CD4-positive, alpha-beta memory T cell (primary cell): ENCODE results near the gene PDC. TPM values are rescaled to one million over a fixed set of nuclear protein-coding genes. Genes with fewer than 3 reads are reported as not detected.
"Not testable (repeated sequence)": the region's sequence is repeated elsewhere in the genome, so short reads cannot be mapped to it uniquely, and the experiment has no call there.

Source experiments
- CTCF ChIA-PET: fragments of 350-600 bp; sonication (Branson Sonifier 250); formaldehyde crosslinking; loops from one replicate; lab custom pipeline; 2021; ENCODE audit warnings: inconsistent platforms; ENCODE audit not compliant: partially characterized antibody; lab: Charles Lee
- POLR2A ChIA-PET: fragments of 350-600 bp; sonication (Branson Sonifier 250); formaldehyde crosslinking; loops from one replicate; lab custom pipeline; 2021; ENCODE audit not compliant: partially characterized antibody; lab: Charles Lee
- DNase-seq, 5 donors: peaks; one replicate each; pipeline versions ENCODE4 v3.0.0 to v3.0.0-alpha.2; 2020 to 2022; ENCODE audit warnings: mixed read lengths in 1 of 5
- H3K27ac ChIP-seq: one replicate; pipeline ENCODE4 v1.7.0; 2013; ENCODE audit warnings: low read depth, low read length
- H3K27me3 ChIP-seq: 2 replicates; pipeline ENCODE4 v1.7.0; 2013; ENCODE audit warnings: mild to moderate bottlenecking, low read length, moderate library complexity; ENCODE audit not compliant: insufficient read depth
- H3K36me3 ChIP-seq: 2 replicates; pipeline ENCODE4 v1.7.0; 2013; ENCODE audit warnings: mild to moderate bottlenecking, low read length, moderate library complexity; ENCODE audit not compliant: insufficient read depth
- H3K4me1 ChIP-seq: 2 replicates; pipeline ENCODE4 v1.7.0; 2013; ENCODE audit warnings: mild to moderate bottlenecking, low read length, moderate library complexity; ENCODE audit not compliant: insufficient read depth
- H3K4me3 ChIP-seq, 2 donors: one replicate each; pipeline ENCODE4 v1.7.0; 2013; ENCODE audit warnings: low read length in 2 of 2, mild to moderate bottlenecking in 1 of 2
- H3K9me3 ChIP-seq, 2 donors: one replicate each; pipeline ENCODE4 v1.7.0; 2013; ENCODE audit warnings: low read length in 2 of 2, control low read depth in 1 of 2; ENCODE audit not compliant: control insufficient read depth in 1 of 2
- H3K27ac Mint-ChIP-seq, 7 donors: one replicate each; pipeline ENCODE4 v1.8.0; 2020 to 2021; ENCODE audit warnings: mixed read lengths in 7 of 7, mild to moderate bottlenecking in 6 of 7, inconsistent platforms in 3 of 7, moderate library complexity in 3 of 7
- H3K27me3 Mint-ChIP-seq, 2 donors: one replicate each; pipeline ENCODE4 v1.8.0; 2020 to 2021; ENCODE audit warnings: mixed read lengths in 2 of 2
- H3K36me3 Mint-ChIP-seq, 2 donors: one replicate each; pipeline ENCODE4 v1.8.0; 2020 to 2021; ENCODE audit warnings: mixed read lengths in 2 of 2, inconsistent platforms in 1 of 2, mild to moderate bottlenecking in 1 of 2
- H3K4me1 Mint-ChIP-seq, 4 donors: one replicate each; pipeline ENCODE4 v1.8.0; 2020 to 2021; ENCODE audit warnings: mixed read lengths in 4 of 4, mild to moderate bottlenecking in 1 of 4
- H3K4me3 Mint-ChIP-seq, 8 donors: one replicate each; pipeline ENCODE4 v1.8.0; 2020 to 2021; ENCODE audit warnings: mixed read lengths in 8 of 8, mild to moderate bottlenecking in 7 of 8, moderate library complexity in 6 of 8, inconsistent platforms in 3 of 8
- H3K9me3 Mint-ChIP-seq, 8 donors: one replicate each; pipeline ENCODE4 v1.8.0; 2020 to 2021; ENCODE audit warnings: mixed read lengths in 8 of 8, mild to moderate bottlenecking in 5 of 8, inconsistent platforms in 3 of 8, moderate library complexity in 1 of 8
- intact Hi-C: fragments of 100-400 bp; cut with micrococcal nuclease; formaldehyde crosslinking; loops from one replicate; pipeline ENCODE4 v1.15.1; 2023
- polyA plus RNA-seq, 2 donors: library from polyadenylated mRNA; unstranded; fragments of 300-500 nt; fragmentation: Illumina TruSeq; gene quantifications; one replicate each; pipeline ENCODE4 v1.2.3, GENCODE V29; 2021
- total RNA-seq, 2 experiments: library from RNA; stranded (reverse); gene quantifications; one replicate each; pipeline ENCODE4 v1.2.3, GENCODE V29; 2021

PDC gene
- total and polyA plus RNA-seq, 4 experiments from 2014 or later, result not detected

DNA sequence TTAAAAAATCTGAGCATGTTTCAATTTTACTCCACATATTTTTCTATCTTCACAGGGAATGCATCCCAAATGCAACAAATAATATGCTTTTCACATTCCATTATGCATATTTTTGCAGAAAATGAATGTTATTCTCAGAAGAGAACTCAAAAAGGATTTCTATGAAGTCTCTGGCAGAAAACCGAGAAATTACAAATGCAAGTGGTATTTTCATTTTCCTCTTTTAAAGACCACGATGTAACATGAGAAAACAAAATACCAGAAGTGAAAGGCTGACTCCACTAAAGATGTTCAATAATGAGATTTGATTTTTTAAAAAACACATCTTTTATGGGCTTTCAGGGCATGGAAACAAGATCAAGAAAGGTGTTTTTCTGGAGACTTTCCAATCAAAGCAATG, 5.0 kb upstream of the PDC start:
- no peak overlapping the region for H3K27ac Mint-ChIP-seq
- H3K27ac ChIP-seq, result no peak overlapping the region
- H3K36me3 ChIP-seq, result no peaks in the 10 kb centered on the region
- H3K27me3 Mint-ChIP-seq, result peaks cover 2 to 3% of the 10 kb centered on the region in 2 donors
- H3K4me3 Mint-ChIP-seq, result no peak overlapping the region
- POLR2A ChIA-PET, result no interaction called here
- H3K4me1 Mint-ChIP-seq, result no peaks in the 10 kb centered on the region
- no peaks in the 10 kb centered on the region for H3K9me3 Mint-ChIP-seq
- no peaks in the 10 kb centered on the region for H3K9me3 ChIP-seq
- H3K27me3 ChIP-seq, result no peaks in the 10 kb centered on the region
- CTCF ChIA-PET, result no interaction called here
- no peak for DNase-seq
- H3K36me3 Mint-ChIP-seq, result no peaks in the 10 kb centered on the region
- intact Hi-C loops, result no loop called here
- no peaks in the 10 kb centered on the region for H3K4me1 ChIP-seq
- H3K4me3 ChIP-seq, result no peak overlapping the region

DNA sequence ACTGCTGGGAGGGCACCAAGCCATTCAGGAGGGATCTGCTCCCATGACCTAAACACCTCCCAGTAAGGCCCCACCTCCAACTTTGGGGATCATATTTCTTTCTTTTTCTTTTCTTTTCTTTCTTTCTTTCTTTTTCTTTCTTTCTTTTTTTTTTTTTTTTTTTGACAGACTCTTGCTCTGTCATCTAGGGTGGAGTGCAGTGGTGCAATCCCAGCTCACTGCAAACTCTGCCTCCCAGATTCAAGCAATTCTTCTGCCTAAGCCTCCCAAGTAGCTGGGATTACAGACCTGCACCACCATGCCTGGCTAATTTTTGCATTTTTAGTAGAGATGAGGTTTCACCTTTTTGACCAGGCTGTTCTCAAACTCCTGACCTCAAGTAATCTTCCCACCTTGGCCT, 4.6 kb upstream of the PDC start:
- H3K36me3 ChIP-seq, CTCF ChIA-PET, H3K27ac ChIP-seq, H3K9me3 Mint-ChIP-seq, intact Hi-C loops, H3K36me3 Mint-ChIP-seq, H3K4me3 Mint-ChIP-seq, H3K4me3 ChIP-seq, POLR2A ChIA-PET, H3K27me3 ChIP-seq, H3K4me1 Mint-ChIP-seq, H3K27ac Mint-ChIP-seq, DNase-seq, H3K4me1 ChIP-seq, H3K9me3 ChIP-seq, H3K27me3 Mint-ChIP-seq: not testable (repeated sequence)

DNA sequence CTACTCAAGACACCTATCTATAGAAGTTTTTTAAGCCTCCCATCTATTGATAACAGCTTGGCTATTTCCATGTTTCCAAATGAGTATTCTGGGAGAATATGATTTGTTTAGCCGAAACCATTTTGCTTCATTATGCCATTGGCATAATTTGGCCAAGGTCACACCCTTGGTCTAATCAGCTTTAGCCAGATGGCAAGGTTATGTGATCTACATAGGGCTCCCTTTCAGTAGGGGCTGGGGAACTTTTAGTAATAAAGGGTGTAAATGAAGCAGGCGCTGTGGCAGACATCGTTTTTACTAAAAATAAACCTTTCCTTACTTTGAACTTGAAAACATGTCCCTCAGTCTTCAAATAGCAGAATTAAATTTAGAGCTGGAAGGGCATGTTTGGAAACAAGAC, 3.0 kb upstream of the PDC start:
- ChIA-PET POLR2A (no interaction called here), CTCF (no interaction called here)
- H3K4me1 ChIP-seq, result no peaks in the 10 kb centered on the region
- H3K36me3 Mint-ChIP-seq, result no peaks in the 10 kb centered on the region
- DNase-seq, result no peak
- H3K27ac ChIP-seq, result no peak overlapping the region
- intact Hi-C loops, result no loop called here
- H3K27ac Mint-ChIP-seq, result no peak overlapping the region
- no peaks in the 10 kb centered on the region for H3K27me3 ChIP-seq
- no peaks in the 10 kb centered on the region for H3K9me3 Mint-ChIP-seq
- no peaks in the 10 kb centered on the region for H3K36me3 ChIP-seq
- H3K27me3 Mint-ChIP-seq, result peaks cover 2 to 3% of the 10 kb centered on the region in 2 donors
- H3K4me1 Mint-ChIP-seq, result no peaks in the 10 kb centered on the region
- no peak overlapping the region for H3K4me3 Mint-ChIP-seq
- no peaks in the 10 kb centered on the region for H3K9me3 ChIP-seq
- no peak overlapping the region for H3K4me3 ChIP-seq

DNA sequence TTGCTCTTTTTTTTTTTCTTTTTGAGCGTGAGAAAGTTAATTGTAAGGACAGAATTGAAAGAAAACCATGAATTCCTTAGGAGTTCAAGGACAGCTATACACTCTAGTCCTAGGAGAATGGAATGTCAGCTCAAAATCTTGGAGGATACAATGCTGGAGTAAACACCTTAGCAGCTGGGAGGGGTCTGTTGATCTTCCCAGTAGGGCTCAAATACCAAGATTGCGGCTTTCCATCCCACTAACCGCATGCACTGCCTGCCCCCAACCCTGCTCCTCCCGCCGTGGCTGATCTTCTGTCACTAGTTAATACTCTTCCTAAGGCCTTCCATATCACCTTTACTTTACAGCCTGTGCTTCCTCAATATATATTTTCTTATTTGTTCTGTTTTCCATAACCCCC, 2.6 kb upstream of the PDC start:
- intact Hi-C loops, result no loop called here
- peaks cover 2 to 3% of the 10 kb centered on the region in 2 donors for H3K27me3 Mint-ChIP-seq
- Histone ChIP-seq H3K4me3 (no peak overlapping the region), H3K27ac (no peak overlapping the region), H3K9me3 (no peaks in the 10 kb centered on the region), H3K27me3 (no peaks in the 10 kb centered on the region), H3K36me3 (no peaks in the 10 kb centered on the region), H3K4me1 (no peaks in the 10 kb centered on the region)
- ChIA-PET POLR2A (no interaction called here), CTCF (no interaction called here)
- no peaks in the 10 kb centered on the region for H3K36me3 Mint-ChIP-seq
- no peak overlapping the region for H3K27ac Mint-ChIP-seq
- no peaks in the 10 kb centered on the region for H3K4me1 Mint-ChIP-seq
- DNase-seq, result no peak
- no peaks in the 10 kb centered on the region for H3K9me3 Mint-ChIP-seq
- H3K4me3 Mint-ChIP-seq, result no peak overlapping the region

DNA sequence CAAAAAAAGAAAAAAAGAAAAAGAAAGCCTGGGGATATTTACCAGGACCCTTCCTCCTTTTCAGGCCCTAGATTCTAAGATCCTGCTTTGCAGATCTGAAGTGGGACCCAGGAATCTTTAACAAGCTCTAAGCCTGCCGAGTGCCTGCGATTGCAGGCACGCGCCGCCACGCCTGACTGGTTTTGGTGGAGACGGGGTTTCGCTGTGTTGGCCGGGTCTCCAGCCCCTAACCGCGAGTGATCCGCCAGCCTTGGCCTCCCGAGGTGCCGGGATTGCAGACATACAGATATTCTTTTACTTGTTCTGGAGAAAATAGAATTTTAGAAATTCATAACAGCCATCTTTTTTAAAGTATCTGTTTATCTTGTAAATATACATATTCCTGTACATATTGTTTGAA, 1.8 kb downstream of the PDC start:
- H3K27me3 ChIP-seq, H3K4me1 ChIP-seq, H3K4me1 Mint-ChIP-seq, H3K36me3 Mint-ChIP-seq, H3K4me3 ChIP-seq, CTCF ChIA-PET, H3K36me3 ChIP-seq, POLR2A ChIA-PET, DNase-seq, H3K27ac Mint-ChIP-seq, H3K27ac ChIP-seq, H3K27me3 Mint-ChIP-seq, H3K9me3 ChIP-seq, intact Hi-C loops, H3K4me3 Mint-ChIP-seq, H3K9me3 Mint-ChIP-seq: not testable (repeated sequence)

DNA sequence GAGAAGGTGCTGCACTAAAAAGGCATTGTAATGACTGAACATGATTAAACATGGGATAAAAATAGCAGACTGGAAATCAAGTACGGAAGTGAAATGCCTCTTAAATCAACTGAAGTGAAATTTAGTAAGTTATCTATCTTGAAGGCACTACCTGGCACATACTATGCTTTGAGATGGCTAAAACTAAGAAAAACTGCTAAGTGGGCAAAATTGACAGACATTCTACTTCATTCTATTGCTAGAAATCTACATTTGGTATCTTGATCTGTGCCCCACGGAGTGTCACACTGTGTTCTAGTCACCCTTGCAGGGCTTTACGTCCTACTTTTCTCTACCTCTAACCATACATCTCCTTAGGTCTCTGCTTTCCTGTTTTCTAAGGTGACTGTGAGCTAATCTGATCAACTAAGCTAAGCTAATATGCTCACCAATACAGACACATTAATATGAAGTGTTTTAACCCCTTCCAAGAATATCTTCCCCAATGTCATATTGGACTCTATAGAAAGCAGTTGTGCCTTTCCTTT, 4.1 kb downstream of the PDC start:
- Mint-ChIP-seq H3K4me3 (no peak overlapping the region), H3K9me3 (no peaks in the 10 kb centered on the region), H3K27me3 (no peaks in the 10 kb centered on the region), H3K27ac (no peak overlapping the region), H3K4me1 (no peaks in the 10 kb centered on the region), H3K36me3 (no peaks in the 10 kb centered on the region)
- ChIA-PET CTCF (no interaction called here), POLR2A (no interaction called here)
- H3K27me3 ChIP-seq, result no peaks in the 10 kb centered on the region
- H3K4me1 ChIP-seq, result no peaks in the 10 kb centered on the region
- H3K27ac ChIP-seq, result no peak overlapping the region
- no peak for DNase-seq
- intact Hi-C loops, result no loop called here
- H3K36me3 ChIP-seq, result no peaks in the 10 kb centered on the region
- no peak overlapping the region for H3K4me3 ChIP-seq
- H3K9me3 ChIP-seq, result no peaks in the 10 kb centered on the region

DNA sequence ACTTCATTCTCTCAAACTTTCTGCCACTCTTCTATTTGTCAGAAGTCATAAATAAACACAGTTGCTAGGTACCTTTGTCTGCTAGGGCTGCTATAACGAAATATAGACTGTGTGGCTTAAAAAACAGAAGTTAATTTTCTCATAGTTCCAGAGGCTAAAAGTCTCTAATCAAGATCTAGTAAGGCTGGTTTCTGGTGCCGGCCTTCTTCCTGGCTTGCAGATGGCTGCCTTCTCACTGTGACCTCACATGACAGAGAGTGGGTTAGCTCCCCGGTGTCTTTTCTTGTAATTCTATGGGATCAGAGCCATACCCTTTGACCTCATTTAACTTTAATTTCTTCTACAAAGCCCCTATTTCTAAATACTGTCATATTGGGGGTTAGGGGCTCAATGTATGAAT, 5.9 kb downstream of the PDC start:
- Histone ChIP-seq H3K9me3 (no peaks in the 10 kb centered on the region), H3K27me3 (no peaks in the 10 kb centered on the region), H3K4me1 (no peaks in the 10 kb centered on the region), H3K27ac (no peak overlapping the region), H3K36me3 (no peaks in the 10 kb centered on the region), H3K4me3 (no peak overlapping the region)
- POLR2A ChIA-PET, result no interaction called here
- H3K27ac Mint-ChIP-seq, result no peak overlapping the region
- CTCF ChIA-PET, result no interaction called here
- DNase-seq, result no peak
- H3K4me1 Mint-ChIP-seq, result no peaks in the 10 kb centered on the region
- H3K9me3 Mint-ChIP-seq, result no peaks in the 10 kb centered on the region
- intact Hi-C loops, result no loop called here
- H3K27me3 Mint-ChIP-seq, result no peaks in the 10 kb centered on the region
- H3K36me3 Mint-ChIP-seq, result no peaks in the 10 kb centered on the region
- H3K4me3 Mint-ChIP-seq, result no peak overlapping the region

DNA sequence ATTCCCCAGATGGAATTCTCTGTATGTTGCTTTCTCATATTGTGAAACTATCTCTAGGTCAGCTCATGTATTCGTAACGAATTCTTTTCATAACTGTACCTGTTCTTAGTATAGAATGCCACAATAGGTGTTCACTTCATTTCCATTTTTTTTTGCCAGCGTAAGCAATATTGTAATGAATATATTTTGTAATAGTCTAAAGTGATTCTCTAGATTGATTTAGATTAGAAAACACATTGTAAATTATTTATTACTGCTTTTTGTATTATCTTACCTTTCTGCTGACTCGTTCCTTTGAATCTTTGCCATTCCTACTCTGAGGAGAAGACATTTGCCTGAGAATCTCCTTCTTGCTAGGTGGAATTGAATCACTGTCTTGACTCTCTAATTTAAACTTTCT, 14.8 kb downstream of the PDC start:
- no peaks in the 10 kb centered on the region for H3K9me3 ChIP-seq
- Mint-ChIP-seq H3K27ac (no peak overlapping the region), H3K9me3 (no peaks in the 10 kb centered on the region), H3K27me3 (no peaks in the 10 kb centered on the region), H3K4me1 (peaks cover 0 to 7% (median 4%) of the 10 kb centered on the region in 4 donors), H3K4me3 (no peak overlapping the region), H3K36me3 (no peaks in the 10 kb centered on the region)
- POLR2A ChIA-PET, result no interaction called here
- H3K27me3 ChIP-seq, result no peaks in the 10 kb centered on the region
- intact Hi-C loops, result no loop called here
- CTCF ChIA-PET, result no interaction called here
- DNase-seq, result no peak
- H3K4me1 ChIP-seq, result no peaks in the 10 kb centered on the region
- no peak overlapping the region for H3K4me3 ChIP-seq
- H3K27ac ChIP-seq, result no peak overlapping the region
- H3K36me3 ChIP-seq, result no peaks in the 10 kb centered on the region
